ENCODE measurements around the gene ARL16.

DNA sequence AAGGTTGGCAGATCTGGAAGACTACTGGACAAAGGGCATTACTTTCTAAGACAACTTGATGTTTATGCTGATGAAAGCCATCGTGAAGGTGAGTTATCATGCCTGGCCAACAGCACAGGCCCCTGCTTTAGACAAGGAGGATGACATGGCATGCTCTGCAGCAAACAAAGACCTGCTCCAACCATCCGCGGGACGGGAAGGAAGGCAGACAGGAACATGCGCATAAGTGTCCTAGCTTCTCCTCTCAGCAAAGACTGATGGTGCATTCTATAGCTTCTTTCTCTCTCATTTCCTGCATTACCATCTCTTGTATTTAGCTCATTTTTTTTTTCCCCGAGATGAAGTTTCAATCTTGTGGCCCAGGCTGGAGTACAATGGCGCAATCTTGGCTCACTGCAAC is 52.1 kb downstream of the ARL16 start:
- no peak for TF ChIP-seq POLR2AphosphoS5 (IDR thresholded peaks at IDR 0.05; ENCODE audit: insufficient read depth in 1 of 2, low read depth in 1 of 2)
- TF ChIP-seq, protein P1, sequence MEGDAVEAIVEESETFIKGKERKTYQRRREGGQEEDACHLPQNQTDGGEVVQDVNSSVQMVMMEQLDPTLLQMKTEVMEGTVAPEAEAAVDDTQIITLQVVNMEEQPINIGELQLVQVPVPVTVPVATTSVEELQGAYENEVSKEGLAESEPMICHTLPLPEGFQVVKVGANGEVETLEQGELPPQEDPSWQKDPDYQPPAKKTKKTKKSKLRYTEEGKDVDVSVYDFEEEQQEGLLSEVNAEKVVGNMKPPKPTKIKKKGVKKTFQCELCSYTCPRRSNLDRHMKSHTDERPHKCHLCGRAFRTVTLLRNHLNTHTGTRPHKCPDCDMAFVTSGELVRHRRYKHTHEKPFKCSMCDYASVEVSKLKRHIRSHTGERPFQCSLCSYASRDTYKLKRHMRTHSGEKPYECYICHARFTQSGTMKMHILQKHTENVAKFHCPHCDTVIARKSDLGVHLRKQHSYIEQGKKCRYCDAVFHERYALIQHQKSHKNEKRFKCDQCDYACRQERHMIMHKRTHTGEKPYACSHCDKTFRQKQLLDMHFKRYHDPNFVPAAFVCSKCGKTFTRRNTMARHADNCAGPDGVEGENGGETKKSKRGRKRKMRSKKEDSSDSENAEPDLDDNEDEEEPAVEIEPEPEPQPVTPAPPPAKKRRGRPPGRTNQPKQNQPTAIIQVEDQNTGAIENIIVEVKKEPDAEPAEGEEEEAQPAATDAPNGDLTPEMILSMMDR (IDR thresholded peaks at IDR 0.05): no peak
- no peak for TF ChIP-seq POLR2A (IDR thresholded peaks at IDR 0.05)
